Measurements from ENCODE around the gene DTX3.

Gene DTX3

GRCh38 chr12:57611108-57611826 is 6.6 kb downstream of the DTX3 start, which contains the start of gene ARHGEF25 (continued):
- no peak; the same call in 1 of the 2 replicates for TF ChIP-seq INSM2 (tag by site-specific recombination; IDR thresholded peaks at IDR 0.05)
- no peak for TF ChIP-seq ZNF791 (tag by site-specific recombination; IDR thresholded peaks at IDR 0.05)
- no peak for TF ChIP-seq ZNF792 (tag by site-specific recombination; IDR thresholded peaks at IDR 0.05)
- 0 out of 2 replicates have a peak, but pooled peaks have one; percentile 33 for TF ChIP-seq ZNF660 (tag by site-specific recombination; IDR thresholded peaks at IDR 0.05)
- no peak for TF ChIP-seq SCRT2 (tag by site-specific recombination; IDR thresholded peaks at IDR 0.05)
- TF ChIP-seq ZBTB44 (tag by site-specific recombination; IDR thresholded peaks at IDR 0.05), result no peak
- TF ChIP-seq ZNF23 (tag by site-specific recombination; IDR thresholded peaks at IDR 0.05; ENCODE audit: borderline replicate concordance), result no peak
- 0 out of 2 replicates have a peak, but pooled peaks have one; percentile 43 for TF ChIP-seq OVOL3 (tag by site-specific recombination; IDR thresholded peaks at IDR 0.05)
- TF ChIP-seq ZSCAN30 (tag by site-specific recombination; IDR thresholded peaks at IDR 0.05), result peak; percentile 48; the same call in 1 of the 2 replicates
- TF ChIP-seq ZNF324 (tag by site-specific recombination; IDR thresholded peaks at IDR 0.05), result peak; percentile 74; the same call in 1 of the 2 replicates
- TF ChIP-seq ZNF521 (tag by site-specific recombination; IDR thresholded peaks at IDR 0.05), result no peak
- TF ChIP-seq GLI2 (tag by site-specific recombination; IDR thresholded peaks at IDR 0.05; ENCODE audit: borderline replicate concordance, low read depth), result no peak
- TF ChIP-seq WT1 (tag by site-specific recombination; IDR thresholded peaks at IDR 0.05), result no peak; the same call in 1 of the 2 replicates
- no peak for TF ChIP-seq ZNF404 (tag by site-specific recombination; IDR thresholded peaks at IDR 0.05)
- no peak for TF ChIP-seq ZFP3 (tag by site-specific recombination; IDR thresholded peaks at IDR 0.05; ENCODE audit: low read depth)
- TF ChIP-seq ZNF221 (tag by site-specific recombination; IDR thresholded peaks at IDR 0.05; ENCODE audit: borderline replicate concordance), result no peak
- TF ChIP-seq ZNF585B (tag by site-specific recombination; IDR thresholded peaks at IDR 0.05), result no peak
- TF ChIP-seq ZNF18 (tag by site-specific recombination; IDR thresholded peaks at IDR 0.05), result peak; percentile 14
- peak; percentile 88 for TF ChIP-seq ZNF692 (tag by site-specific recombination; IDR thresholded peaks at IDR 0.05)
- TF ChIP-seq ZNF596 (tag by site-specific recombination; IDR thresholded peaks at IDR 0.05), result 0 out of 2 replicates have a peak, but pooled peaks have one; percentile 5
- peak; percentile 94 for TF ChIP-seq ZBTB20 (tag by site-specific recombination; IDR thresholded peaks at IDR 0.05)
- TF ChIP-seq ZNF157 (tag by site-specific recombination; IDR thresholded peaks at IDR 0.05), result no peak
- peak; percentile 62 for TF ChIP-seq ZBTB17 (tag by site-specific recombination; IDR thresholded peaks at IDR 0.05)
- TF ChIP-seq ZNF837 (tag by site-specific recombination; IDR thresholded peaks at IDR 0.05), result no peak
- no peak for TF ChIP-seq MYNN (tag by site-specific recombination; IDR thresholded peaks at IDR 0.05; ENCODE audit: borderline replicate concordance)
- peak; percentile 31; the same call in 1 of the 2 replicates for TF ChIP-seq ZNF843 (tag by site-specific recombination; IDR thresholded peaks at IDR 0.05)
- no peak for TF ChIP-seq ZNF571 (tag by site-specific recombination; IDR thresholded peaks at IDR 0.05)
- TF ChIP-seq GLIS1 (tag by site-specific recombination; IDR thresholded peaks at IDR 0.05), result peak; percentile 37
- TF ChIP-seq ZIC2 (tag by site-specific recombination; IDR thresholded peaks at IDR 0.05), result no peak
- no peak for TF ChIP-seq ZSCAN16 (tag by site-specific recombination; IDR thresholded peaks at IDR 0.05)
- TF ChIP-seq ZNF202 (tag by site-specific recombination; IDR thresholded peaks at IDR 0.05; ENCODE audit: borderline replicate concordance), result no peak
- TF ChIP-seq ZNF580 (tag by site-specific recombination; IDR thresholded peaks at IDR 0.05), result no peak
- TF ChIP-seq ZNF701 (tag by site-specific recombination; IDR thresholded peaks at IDR 0.05), result no peak
- TF ChIP-seq ZNF133 (tag by site-specific recombination; IDR thresholded peaks at IDR 0.05), result no peak
- no peak for TF ChIP-seq ZNF140 (tag by site-specific recombination; IDR thresholded peaks at IDR 0.05)
- no peak for TF ChIP-seq ZBTB21 (tag by site-specific recombination; IDR thresholded peaks at IDR 0.05)
